ENCODE results near the gene PRKCA.

The PRKCA gene

DNA sequence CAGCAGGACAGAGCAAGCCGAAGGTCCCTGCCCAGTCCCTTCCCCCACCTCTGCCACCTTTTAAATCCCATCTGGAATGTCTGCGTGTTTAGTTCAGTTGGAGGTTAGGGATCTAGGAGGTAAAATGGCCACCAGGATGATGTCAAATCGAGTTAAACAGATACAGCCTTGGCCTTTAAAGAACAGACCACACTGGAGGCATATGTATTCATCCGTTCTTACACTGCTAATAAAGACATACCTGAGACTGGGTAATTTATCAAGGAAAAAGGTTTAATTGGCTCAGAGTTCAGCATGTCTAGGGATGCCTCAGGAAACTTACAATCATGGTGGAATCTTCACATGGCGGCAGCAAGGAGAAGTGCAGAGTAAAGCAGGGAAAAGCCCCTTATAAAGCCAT lies 364.7 kb downstream of the PRKCA start:
- DNase-seq = no peak

DNA sequence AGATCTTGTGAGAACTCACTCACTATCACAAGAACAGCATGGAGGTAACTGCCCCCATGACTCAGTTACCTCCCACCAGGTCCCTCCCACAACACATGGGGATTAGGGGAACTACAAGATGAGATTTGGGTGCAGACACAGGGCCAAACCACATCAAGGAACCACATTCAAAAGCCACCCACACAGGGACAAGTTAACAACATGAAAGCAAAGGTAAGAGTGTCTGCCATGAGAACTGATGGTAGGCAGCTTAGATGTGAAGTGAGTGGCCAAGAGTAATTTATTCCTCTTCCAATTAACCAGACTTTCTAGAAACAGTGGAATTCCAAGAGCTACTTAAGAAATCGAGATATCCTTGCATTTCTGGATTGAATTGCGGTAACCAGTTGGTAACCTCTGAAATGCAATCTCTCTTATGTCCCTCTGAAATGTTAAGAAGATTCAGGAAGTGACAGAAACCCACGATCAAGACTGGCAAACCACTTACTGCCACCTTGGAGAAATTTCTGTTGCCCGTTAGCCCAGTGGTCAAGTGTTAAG lies 365.1 kb downstream of the PRKCA start:
- no peak for DNase-seq

GRCh38 chr17:66670206-66670605 lies 367.8 kb downstream of the PRKCA start:
- no peak for DNase-seq

DNA sequence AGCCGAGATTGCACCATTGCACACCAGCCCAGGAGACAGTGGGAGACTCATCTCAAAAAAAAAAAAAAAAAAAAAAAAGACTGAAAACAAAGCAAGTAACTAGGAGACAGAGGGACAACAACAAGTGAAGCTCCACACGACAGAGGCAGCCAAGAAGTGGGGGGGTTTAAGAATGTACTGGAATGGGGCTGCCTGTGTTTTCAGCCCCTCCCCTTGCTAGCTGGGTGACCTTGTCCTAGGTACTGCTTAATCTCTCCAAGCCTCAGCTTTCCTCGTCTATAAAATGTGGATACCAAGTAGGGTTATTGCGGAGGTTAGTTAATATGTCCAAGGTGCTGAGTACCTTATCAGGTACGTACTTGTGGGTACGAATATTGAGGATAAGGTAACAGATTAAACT lies 368.7 kb downstream of the PRKCA start:
- DNase-seq = no peak

- peak; percentile 80 for DNase-seq
Measured at GRCh38 chr17:66673668-66674276, 371.4 kb downstream of the PRKCA start.

DNA sequence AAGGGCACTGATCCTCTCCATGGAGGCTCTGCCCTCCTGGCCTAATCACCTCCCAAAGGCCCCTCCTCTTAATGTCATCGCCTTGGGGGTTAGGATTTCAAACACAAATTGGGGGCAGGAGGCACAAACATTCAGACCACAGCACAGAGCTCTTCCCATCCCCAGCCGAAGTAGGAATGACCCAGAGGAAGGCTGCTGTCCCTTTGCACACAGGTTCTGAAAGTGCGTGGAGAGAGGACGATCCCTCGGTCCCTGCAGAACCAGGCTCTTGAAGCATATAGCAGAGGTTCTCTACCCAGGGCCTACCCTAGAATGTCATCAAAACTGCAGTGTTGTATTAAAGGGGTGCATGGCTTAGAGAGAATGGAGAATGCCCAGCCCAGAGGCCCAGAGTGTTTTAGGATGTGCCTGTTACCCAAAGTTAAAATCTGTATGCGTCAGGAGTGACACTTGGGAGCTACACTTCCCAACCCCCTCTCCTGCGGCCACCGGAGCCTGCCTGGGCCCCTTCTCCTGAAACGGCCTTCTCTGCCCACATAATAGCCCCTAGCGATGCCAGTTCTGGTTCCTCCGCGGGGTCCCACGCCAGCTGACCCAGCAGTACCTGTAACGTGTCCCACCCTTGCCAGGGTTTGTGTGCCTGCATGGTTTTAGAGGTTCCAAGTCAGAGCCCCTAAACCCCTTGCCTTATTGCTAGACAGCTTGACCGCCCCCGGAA lies 373.0 kb downstream of the PRKCA start:
- no peak for DNase-seq

GRCh38 chr17:66675991-66676371 lies 373.6 kb downstream of the PRKCA start:
- DNase-seq = no peak

DNA sequence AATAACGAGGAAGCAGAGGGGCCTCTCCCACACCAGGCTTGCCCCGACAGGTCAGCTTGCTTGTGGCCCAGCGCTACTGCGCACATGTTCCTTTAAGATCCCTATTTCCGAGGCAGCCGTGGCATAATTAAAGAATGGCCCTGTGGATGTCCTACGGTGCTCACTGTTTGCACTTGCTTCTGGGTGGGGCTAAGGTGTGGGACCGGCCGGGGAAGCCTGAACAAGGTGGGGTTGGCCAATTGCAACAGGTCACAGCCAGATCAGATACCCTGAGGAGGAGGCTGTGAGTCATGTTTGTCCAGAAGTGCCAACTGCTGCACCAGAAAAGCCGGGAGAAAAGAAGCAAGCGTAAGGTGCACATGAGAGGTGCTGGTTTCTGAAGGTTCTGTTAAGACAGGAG lies 374.0 kb downstream of the PRKCA start:
- peak; percentile 65 for DNase-seq

DNA sequence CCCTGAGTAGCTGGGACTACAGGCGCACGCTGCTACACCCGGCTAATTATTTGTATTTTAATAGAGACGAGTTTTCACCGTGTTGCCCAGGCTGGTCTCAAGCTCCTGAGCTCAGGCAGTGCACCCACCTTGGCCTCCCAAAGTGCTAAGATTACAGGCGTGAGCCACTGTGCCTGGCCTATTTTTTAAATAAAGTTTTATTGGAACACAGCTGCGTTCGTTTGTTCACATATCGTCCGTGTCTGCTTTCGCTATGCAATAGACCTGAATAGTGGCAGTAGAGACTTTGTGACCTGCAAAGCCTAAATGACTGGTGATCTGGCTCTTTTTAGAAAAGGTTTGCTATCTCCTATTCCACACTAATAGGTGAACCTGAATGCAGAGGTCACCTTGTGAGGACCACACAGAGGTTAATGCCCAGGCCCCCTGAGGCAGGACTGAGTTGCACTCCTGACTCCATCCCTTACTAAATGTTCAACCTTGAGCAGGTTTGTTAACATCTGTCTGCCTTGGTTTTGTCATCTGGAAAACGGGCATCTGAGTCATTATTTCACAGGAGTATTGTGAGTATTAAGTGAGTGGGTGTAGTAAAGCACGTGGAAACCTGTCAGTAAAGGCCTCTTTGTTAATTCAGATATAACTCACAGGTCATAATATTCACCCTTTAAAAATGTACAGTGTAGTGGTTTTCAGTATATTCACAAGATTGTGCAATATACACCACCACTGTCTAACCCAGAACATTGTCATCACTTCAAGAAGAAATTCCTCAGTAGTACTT lies 375.0 kb downstream of the PRKCA start:
- DNase-seq = peak; percentile 76

DNA sequence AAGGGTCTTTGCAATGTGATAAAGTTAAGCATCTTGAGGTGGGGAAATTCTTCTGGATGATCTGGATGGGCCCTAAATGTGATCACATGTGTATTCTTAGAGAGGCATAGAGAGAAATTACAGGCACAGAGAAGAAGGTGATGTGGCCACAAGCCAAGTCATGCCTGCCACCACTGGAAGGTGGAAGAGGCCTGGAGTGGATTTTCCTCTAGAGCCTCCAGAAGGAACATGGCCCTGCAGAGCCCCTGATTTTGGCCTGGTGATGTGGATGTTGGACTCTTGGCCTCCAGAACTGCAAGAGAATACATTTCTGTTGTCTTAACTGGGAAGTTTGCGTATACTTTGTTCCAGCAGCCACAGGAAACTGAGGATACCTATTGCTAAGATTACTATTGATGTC lies 375.6 kb downstream of the PRKCA start:
- no peak for DNase-seq

DNA sequence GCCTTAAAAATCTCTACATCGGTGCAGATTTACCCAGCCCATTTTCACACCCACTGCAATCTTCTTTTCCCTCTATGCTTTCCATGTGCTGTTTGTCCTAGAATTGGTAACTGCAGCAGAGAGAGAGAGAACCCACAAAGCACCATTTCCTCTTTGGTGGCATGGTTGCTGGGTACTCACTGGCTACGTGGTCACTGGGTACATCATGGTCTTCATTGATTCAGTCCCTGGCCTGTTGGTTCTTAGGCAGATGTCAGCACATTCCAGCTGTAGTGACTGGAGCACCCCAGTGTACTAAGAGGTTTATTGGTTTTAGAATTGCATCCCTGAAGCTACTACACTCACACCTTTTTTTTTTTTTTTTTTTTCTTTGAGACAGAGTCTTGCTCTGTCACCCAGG lies 376.4 kb downstream of the PRKCA start:
- no peak for DNase-seq

DNA sequence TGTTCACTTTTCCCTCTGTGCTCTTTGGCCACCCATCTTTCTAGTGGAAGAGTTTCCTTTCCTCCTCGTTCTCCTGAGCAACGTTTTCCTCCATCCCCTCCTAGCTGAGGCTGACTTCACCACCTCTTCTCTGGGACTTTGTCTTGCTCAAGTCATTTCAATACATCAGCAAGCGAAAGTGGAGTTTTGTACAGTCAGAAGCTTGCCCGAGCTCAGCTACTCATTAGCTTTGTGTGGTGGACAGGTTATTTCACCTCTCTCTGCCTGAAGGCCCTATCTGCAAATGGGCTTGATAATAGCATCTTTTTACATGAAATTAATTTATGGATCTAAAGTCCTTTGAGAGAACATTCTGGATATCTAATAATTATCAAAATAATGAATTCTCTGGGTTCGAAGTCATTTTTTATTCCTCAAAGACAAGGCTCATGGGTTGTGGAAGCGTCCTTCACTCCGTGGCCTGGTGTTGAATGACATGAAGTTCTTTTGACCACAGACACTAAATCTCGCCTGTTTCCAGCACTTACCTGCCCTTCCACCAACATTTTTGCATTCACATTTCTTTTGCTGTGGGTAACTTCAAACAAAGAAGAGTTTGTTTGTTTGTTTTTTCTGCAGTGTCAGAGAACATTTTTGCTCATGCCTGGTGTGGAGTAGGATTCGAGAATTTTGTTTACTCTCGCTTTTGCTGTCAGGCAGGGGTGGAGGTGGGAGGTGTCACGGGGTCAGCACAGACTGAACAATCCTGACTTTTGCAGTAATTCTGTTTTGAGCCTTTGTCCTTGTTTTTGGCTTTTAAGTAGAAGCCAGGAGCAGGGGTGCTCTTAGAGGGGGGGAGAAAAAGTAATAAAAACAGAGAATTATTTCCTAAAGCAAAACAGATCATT lies 377.5 kb downstream of the PRKCA start:
- DNase-seq = no peak

- no peak for DNase-seq
Measured at GRCh38 chr17:66682283-66682682, 379.9 kb downstream of the PRKCA start.

- DNase-seq = no peak
Measured at GRCh38 chr17:66684261-66684660, 381.8 kb downstream of the PRKCA start.

- DNase-seq = no peak
Measured at GRCh38 chr17:66684731-66685130, 382.3 kb downstream of the PRKCA start.

GRCh38 chr17:66686601-66687000 lies 384.2 kb downstream of the PRKCA start:
- DNase-seq = no peak

DNA sequence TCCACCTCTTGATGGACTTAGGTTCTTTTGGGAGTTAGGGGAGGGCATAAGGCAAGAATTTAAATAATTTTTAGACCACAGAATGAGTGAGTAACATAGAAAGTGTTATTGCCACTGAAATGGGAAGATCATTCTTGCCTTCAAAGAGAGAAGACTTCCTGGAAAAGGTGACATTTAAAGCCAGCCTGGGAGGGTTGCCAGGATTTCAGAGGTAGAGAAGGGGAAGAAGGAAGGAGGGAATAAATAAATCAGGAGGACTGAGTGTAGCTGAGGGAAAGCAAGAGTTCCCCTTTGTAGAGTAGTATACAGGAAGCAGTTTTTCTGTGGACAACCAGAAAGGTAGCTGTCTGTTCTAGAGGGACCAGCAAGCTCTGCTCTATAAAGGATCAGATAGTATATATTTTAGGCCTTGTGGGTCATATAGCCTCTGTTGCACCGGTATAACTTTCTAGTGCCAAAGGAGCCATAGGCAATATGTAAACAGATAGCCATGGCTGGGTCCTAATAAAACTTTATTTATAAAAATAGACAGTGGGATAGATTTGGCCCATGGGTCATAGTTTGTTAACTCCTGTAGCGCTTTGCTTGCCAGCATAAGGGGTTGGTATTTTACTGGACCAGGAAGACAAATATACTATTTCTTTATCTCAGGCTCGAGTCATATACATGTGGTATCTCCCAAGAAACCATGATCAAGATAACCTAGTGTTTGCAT lies 385.3 kb downstream of the PRKCA start:
- DNase-seq = no peak

- no peak for DNase-seq
Measured at GRCh38 chr17:66689221-66689620, 386.8 kb downstream of the PRKCA start.

GRCh38 chr17:66690166-66690565 lies 387.8 kb downstream of the PRKCA start:
- DNase-seq = no peak

DNA sequence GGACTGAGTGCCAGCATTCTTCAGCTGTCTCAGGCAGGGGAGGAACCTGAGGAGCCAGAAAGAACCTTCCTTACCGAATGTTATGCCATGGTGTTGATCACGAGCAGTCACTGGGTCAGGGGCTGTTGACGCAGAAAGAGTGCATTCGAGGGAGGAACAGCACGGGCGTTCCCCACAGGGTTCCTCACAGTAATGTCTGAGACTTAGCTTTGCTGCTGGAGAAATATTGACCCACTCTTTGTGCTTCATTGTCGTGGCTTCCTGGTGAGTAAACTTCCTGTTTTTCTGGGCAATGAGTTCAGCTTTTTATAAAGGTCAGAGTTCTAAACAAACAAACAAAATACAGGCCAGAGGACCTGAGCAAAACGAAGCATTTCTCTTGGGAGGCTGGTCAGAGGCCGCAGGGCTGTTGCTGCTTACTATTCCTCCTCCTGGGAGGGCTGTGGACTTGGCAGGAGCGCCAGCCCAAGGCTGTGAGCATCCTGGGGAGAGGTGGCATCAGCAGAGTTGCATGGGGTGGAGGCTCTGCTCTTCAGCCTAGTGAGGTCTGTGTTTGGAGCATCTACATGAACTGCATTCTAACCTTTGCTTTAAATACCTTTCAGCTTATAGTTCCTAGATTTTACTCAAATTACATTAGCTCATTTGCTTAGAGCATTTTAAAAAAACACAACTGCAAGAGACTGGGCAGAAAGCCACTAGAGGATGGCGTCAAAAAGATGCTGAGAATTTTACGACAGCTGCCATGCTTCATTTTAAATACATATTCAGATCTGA lies 389.4 kb downstream of the PRKCA start:
- no peak for DNase-seq

DNA sequence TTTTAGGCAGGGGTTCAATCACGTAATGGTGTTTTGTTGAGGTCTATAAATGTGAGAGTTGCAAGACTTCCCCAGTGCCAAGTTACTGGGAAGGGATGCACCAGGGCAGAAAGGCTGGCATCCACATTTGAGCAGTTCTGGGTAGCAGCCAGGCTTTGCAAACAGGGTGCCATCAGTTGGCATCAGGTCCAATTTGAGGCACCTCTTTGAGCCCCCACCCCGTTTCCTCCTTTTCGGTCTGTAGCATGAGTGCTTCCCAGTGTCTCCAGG lies 389.9 kb downstream of the PRKCA start:
- DNase-seq = no peak

DNA sequence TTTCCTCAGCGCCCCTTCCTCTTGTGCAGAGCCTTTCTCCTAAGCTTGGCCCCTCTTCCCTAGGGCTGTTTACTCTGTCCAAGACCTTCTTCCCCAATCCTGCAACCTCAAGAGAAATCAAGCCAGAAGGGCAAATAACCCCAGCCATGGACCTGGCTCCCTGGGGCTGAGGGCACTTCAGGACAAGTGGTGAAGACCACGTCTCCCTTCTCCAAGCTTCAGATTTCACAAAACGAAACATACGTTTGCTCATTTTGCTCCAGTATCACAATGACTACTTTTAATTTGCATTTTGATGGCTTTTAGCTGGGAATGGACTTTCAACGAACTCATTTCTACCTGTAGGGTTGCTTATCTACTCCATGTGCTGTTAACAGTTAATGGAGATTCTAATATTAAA lies 392.7 kb downstream of the PRKCA start:
- no peak for DNase-seq
